ENCODE results near the gene PLCL2. TPM values are rescaled to one million over a fixed set of nuclear protein-coding genes. Genes with fewer than 3 reads are reported as not detected.

PLCL2 gene
- total and polyA plus RNA-seq, 10 of the 15 experiments (the other 5 are each of a cell fraction or from before 2014, with no cell fraction given) = 7.5 to 37.3 (median 21.7) TPM

GRCh38 chr3:16855497-16855896, 29.3 kb upstream of the PLCL2 start:
- POLR2A ChIA-PET = no interaction called here
- in situ Hi-C loops (cut with MboI) = no loop called here
- FAIRE-seq = no peak

More at GRCh38 chr3:16855497-16855896, 29.3 kb upstream of the PLCL2 start:
- ATAC-seq (no peak), DNase-seq (ENCODE audit: low read depth, low spot score) (no peak)
- Histone ChIP-seq H3K27me3 (replicated peaks in 1 of 2; ENCODE audit: control insufficient read depth in 2 of 2, insufficient read depth in 2 of 2, low read length in 1 of 2) (no peaks in the 10 kb centered on the region), H3K79me2 (ENCODE audit: control insufficient read depth, insufficient read depth, low read length) (no peaks in the 10 kb centered on the region), H3K27ac (ENCODE audit: control insufficient read depth, insufficient read depth) (no peak overlapping the region), H3K4me2 (ENCODE audit: control insufficient read depth, insufficient read depth) (no peak overlapping the region), H3K36me3 (ENCODE audit: control insufficient read depth in 2 of 2, insufficient read depth in 2 of 2, low read length in 1 of 2) (no peaks in the 10 kb centered on the region), H3K9ac (ENCODE audit: control insufficient read depth, insufficient read depth, low read length) (no peak overlapping the region), H3K4me3 (no peak overlapping the region), H3K9me3 (replicated peaks; ENCODE audit: control insufficient read depth, insufficient read depth, low read length) (no peaks in the 10 kb centered on the region), H3K4me1 (ENCODE audit: control insufficient read depth, insufficient read depth, low read length) (no peaks in the 10 kb centered on the region), H2AFZ (ENCODE audit: control insufficient read depth, low read depth, low read length) (no peak overlapping the region), H4K20me1 (ENCODE audit: control insufficient read depth, insufficient read depth) (no peaks in the 10 kb centered on the region)
- TF ChIP-seq, protein P1, sequence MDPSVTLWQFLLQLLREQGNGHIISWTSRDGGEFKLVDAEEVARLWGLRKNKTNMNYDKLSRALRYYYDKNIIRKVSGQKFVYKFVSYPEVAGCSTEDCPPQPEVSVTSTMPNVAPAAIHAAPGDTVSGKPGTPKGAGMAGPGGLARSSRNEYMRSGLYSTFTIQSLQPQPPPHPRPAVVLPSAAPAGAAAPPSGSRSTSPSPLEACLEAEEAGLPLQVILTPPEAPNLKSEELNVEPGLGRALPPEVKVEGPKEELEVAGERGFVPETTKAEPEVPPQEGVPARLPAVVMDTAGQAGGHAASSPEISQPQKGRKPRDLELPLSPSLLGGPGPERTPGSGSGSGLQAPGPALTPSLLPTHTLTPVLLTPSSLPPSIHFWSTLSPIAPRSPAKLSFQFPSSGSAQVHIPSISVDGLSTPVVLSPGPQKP (IDR thresholded peaks at IDR 0.05; ENCODE audit: low read depth, low read length) = no peak
- TF ChIP-seq CREB1 (IDR thresholded peaks at IDR 0.05; ENCODE audit: low read depth) (no peak), PML (IDR thresholded peaks at IDR 0.05; ENCODE audit: low read length) (no peak), EZH2 (IDR thresholded peaks at IDR 0.05; ENCODE audit: borderline replicate concordance, control insufficient read depth, low read depth, low read length) (no peak), STAT3 (IDR thresholded peaks at IDR 0.05; ENCODE audit: low read depth, low read length) (no peak), WRNIP1 (IDR thresholded peaks at IDR 0.05; ENCODE audit: borderline replicate concordance, low read depth, low read length) (no peak), RB1 (IDR thresholded peaks at IDR 0.05; ENCODE audit: borderline replicate concordance) (no peak), SRF (IDR thresholded peaks at IDR 0.05; ENCODE audit: low read depth in 2 of 2, low read length in 2 of 2) (no peak), POLR2AphosphoS5 (IDR thresholded peaks at IDR 0.05; ENCODE audit: low read length) (no peak)
- TF ChIP-seq, protein P2, sequence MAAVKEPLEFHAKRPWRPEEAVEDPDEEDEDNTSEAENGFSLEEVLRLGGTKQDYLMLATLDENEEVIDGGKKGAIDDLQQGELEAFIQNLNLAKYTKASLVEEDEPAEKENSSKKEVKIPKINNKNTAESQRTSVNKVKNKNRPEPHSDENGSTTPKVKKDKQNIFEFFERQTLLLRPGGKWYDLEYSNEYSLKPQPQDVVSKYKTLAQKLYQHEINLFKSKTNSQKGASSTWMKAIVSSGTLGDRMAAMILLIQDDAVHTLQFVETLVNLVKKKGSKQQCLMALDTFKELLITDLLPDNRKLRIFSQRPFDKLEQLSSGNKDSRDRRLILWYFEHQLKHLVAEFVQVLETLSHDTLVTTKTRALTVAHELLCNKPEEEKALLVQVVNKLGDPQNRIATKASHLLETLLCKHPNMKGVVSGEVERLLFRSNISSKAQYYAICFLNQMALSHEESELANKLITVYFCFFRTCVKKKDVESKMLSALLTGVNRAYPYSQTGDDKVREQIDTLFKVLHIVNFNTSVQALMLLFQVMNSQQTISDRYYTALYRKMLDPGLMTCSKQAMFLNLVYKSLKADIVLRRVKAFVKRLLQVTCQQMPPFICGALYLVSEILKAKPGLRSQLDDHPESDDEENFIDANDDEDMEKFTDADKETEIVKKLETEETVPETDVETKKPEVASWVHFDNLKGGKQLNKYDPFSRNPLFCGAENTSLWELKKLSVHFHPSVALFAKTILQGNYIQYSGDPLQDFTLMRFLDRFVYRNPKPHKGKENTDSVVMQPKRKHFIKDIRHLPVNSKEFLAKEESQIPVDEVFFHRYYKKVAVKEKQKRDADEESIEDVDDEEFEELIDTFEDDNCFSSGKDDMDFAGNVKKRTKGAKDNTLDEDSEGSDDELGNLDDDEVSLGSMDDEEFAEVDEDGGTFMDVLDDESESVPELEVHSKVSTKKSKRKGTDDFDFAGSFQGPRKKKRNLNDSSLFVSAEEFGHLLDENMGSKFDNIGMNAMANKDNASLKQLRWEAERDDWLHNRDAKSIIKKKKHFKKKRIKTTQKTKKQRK (IDR thresholded peaks at IDR 0.05; ENCODE audit: low read depth, low read length) = no peak
- intact Hi-C loops (cut with micrococcal nuclease; ENCODE audit: unreplicated experiment) = no loop called here
- no TSS peak for BruUV-seq (replicated peaks)
- WGBS (ENCODE audit: insufficient coverage, insufficient replicate concordance, low lambda C conversion rate, missing lambda C conversion rate) = 29% methylated on average over 1 of the region's 1 CpG
- ChIA-PET CTCF (no interaction called here), RAD21 (ENCODE audit: unreplicated experiment) (no interaction called here), SMC1A (ENCODE audit: uncharacterized antibody, unreplicated experiment) (no interaction called here)

Measured in GM12878 (cell line).